Metanephros (tissue), 1 donor: ENCODE measurements around the gene RETN. TPM values are rescaled to one million over a fixed set of nuclear protein-coding genes. Genes with fewer than 3 reads are reported as not detected.

Source experiments
- total RNA-seq: library from RNA; depleted of rRNA; stranded (reverse); fragments of >200 nt; gene quantifications from one replicate; pipeline ENCODE4 v1.2.3, GENCODE V29; 2014

The RETN gene
- 6.5 TPM for total RNA-seq

GRCh38 chr19:7668842-7669241 lies at the start of gene RETN:
TSS of gene RETN (plus strand) at chr19:7669049. CDS start at chr19:7669327, 278 bp downstream.

GRCh38 chr19:7629347-7630054 lies 39.3 kb upstream of the RETN start, which contains the start of the genes PET100 and XAB2:
TSS of gene PET100 (plus strand) at chr19:7629793. CDS start at chr19:7629834, 41 bp downstream.
TSS of gene XAB2 (minus strand) at chr19:7629545. CDS start at chr19:7629527, 18 bp downstream.

GRCh38 chr19:7633698-7634097 lies 35.2 kb upstream of the RETN start, which contains the start of gene PCP2:
TSS of gene PCP2 (minus strand) at chr19:7633719. CDS start at chr19:7633457, 262 bp downstream.

GRCh38 chr19:7636691-7637373 lies 32.0 kb upstream of the RETN start, which contains the start of gene STXBP2:
TSS of gene STXBP2 (plus strand) at chr19:7637110. CDS start at chr19:7637150, 40 bp downstream.

GRCh38 chr19:7676854-7677253 lies 8.0 kb downstream of the RETN start, which contains the start of gene MCEMP1:
TSS of gene MCEMP1 (plus strand) at chr19:7677090. CDS start at chr19:7677121, 31 bp downstream.

GRCh38 chr19:7680606-7681339 lies 11.9 kb downstream of the RETN start, which contains the start of gene TRAPPC5:
TSS of gene TRAPPC5 (plus strand) at chr19:7680833. CDS start at chr19:7682254, 1,421 bp downstream.

GRCh38 chr19:7701654-7702457 lies 33.0 kb downstream of the RETN start, which contains the start of gene FCER2:
TSS of gene FCER2 (minus strand) at chr19:7702131. CDS start at chr19:7699760, 2,371 bp downstream.

Other genes starting within 250 kb of the RETN start
- 4.7 TPM for gene PEX11G, start 180.0 kb upstream of the RETN start, total RNA-seq
- gene ZNF358, start 152.9 kb upstream of the RETN start, total RNA-seq: 34.9 TPM
- gene MCOLN1, start 146.4 kb upstream of the RETN start, total RNA-seq: 21.1 TPM
- gene PNPLA6, start 133.3 kb upstream of the RETN start, total RNA-seq: 52.2 TPM
- 13.0 TPM for gene CAMSAP3, start 73.2 kb upstream of the RETN start, total RNA-seq
- 61.0 TPM for gene XAB2, start 39.5 kb upstream of the RETN start, total RNA-seq
- 22.0 TPM for gene PET100, start 39.3 kb upstream of the RETN start, total RNA-seq
- gene PCP2, start 35.3 kb upstream of the RETN start, total RNA-seq: not detected
- gene STXBP2, start 31.9 kb upstream of the RETN start, total RNA-seq: 55.6 TPM
- gene MCEMP1, start 8.0 kb downstream of the RETN start, total RNA-seq: 0.64 TPM
- 66.3 TPM for gene TRAPPC5, start 11.8 kb downstream of the RETN start, total RNA-seq
- 0.23 TPM for gene FCER2, start 33.1 kb downstream of the RETN start, total RNA-seq
- 0.29 TPM for gene CLEC4G, start 63.1 kb downstream of the RETN start, total RNA-seq
- 4.8 TPM for gene CD209, start 78.5 kb downstream of the RETN start, total RNA-seq
- 2.7 TPM for gene CLEC4M, start 94.2 kb downstream of the RETN start, total RNA-seq
- gene EVI5L, start 161.2 kb downstream of the RETN start, total RNA-seq: 15.4 TPM
- gene PRR36, start 205.3 kb downstream of the RETN start, total RNA-seq: 1.9 TPM
- 2.7 TPM for gene LRRC8E, start 219.5 kb downstream of the RETN start, total RNA-seq
- gene MAP2K7, start 234.8 kb downstream of the RETN start, total RNA-seq: 25.8 TPM
- gene TGFBR3L, start 245.8 kb downstream of the RETN start, total RNA-seq: not detected